Breast epithelium (tissue), 4 donors: Measurements from ENCODE around the gene PIP5K1B. TPM values are rescaled to one million over a fixed set of nuclear protein-coding genes. Genes with fewer than 3 reads are reported as not detected.

Experiments
- DNase-seq, 2 donors: peaks; one replicate each; pipeline ENCODE4 v3.0.0-alpha.2; 2019; ENCODE audit warnings: low spot score in 2 of 2
- H3K27ac ChIP-seq, 2 donors: fragments of 200-600 bp; sonication (generic) in 1 of 2; one replicate each; pipeline ENCODE4 v1.5.1; 2016 to 2019; ENCODE audit warnings: mild to moderate bottlenecking in 1 of 2
- H3K27me3 ChIP-seq, 2 donors: fragments of 200-600 bp; sonication (generic) in 1 of 2; one replicate each; pipeline versions ENCODE4 v1.5.1 to v1.6.0; 2017 to 2019; ENCODE audit warnings: control low read depth in 1 of 2, mild to moderate bottlenecking in 1 of 2
- H3K36me3 ChIP-seq: fragments of 200-600 bp; one replicate; pipeline ENCODE4 v1.5.1; 2019
- H3K4me1 ChIP-seq, 2 donors: fragments of 200-600 bp; sonication (generic); one replicate each; pipeline ENCODE4 v1.5.1; 2016 to 2019; ENCODE audit warnings: control low read depth in 1 of 2
- H3K4me3 ChIP-seq, 3 donors: fragments of 200-600 bp; sonication (generic); 1 replicate in 2 of 3; 2 replicates in 1 of 3; pipeline ENCODE4 v1.5.1; 2016 to 2019; ENCODE audit warnings: mild to moderate bottlenecking in 3 of 3, moderate library complexity in 2 of 3
- H3K9me3 ChIP-seq, 2 donors: fragments of 200-600 bp; sonication (generic) in 1 of 2; one replicate each; pipeline ENCODE4 v1.5.1; 2016 to 2019; ENCODE audit warnings: control low read depth in 1 of 2
- CTCF ChIP-seq, 3 donors: fragments of 450-650 bp; IDR thresholded peaks; one replicate each; pipeline ENCODE4 v1.5.1; 2016 to 2017; ENCODE audit warnings: antibody characterized with exemption in 3 of 3, mild to moderate bottlenecking in 3 of 3, moderate library complexity in 3 of 3
- POLR2A ChIP-seq: fragments of 450-650 bp; IDR thresholded peaks from one replicate; pipeline ENCODE4 v1.6.1; 2016; ENCODE audit warnings: antibody characterized with exemption, mild to moderate bottlenecking, moderate library complexity
- POLR2AphosphoS5 ChIP-seq, 3 donors: sonication (generic); formaldehyde crosslinking; IDR thresholded peaks; one replicate each; pipeline ENCODE4 v1.6.1; 2017; ENCODE audit warnings: antibody characterized with exemption in 3 of 3
- intact Hi-C: fragments of 100-400 bp; cut with DNase I; formaldehyde crosslinking; loops from one replicate; pipeline ENCODE4 v1.15.1; 2023; ENCODE audit warnings: low total_unique reads
- total RNA-seq, 3 donors: library from RNA; depleted of rRNA; stranded (reverse); fragments of >200 nt; gene quantifications; one replicate each; pipeline ENCODE4 v1.1.0, GENCODE V29; 2016

The PIP5K1B gene
- total RNA-seq, 3 donors from 2014 or later: 0.80 to 11.1 (median 9.8) TPM

GRCh38 chr9:68780380-68780712 is 75.3 kb downstream of the PIP5K1B start:
- DNase-seq: no peak
- Histone ChIP-seq H3K27me3 (no peaks in the 10 kb centered on the region), H3K36me3 (no peaks in the 10 kb centered on the region), H3K4me3 (peak overlapping the region; percentile 69 to 91 (median 73)), H3K9me3 (no peaks in the 10 kb centered on the region), H3K27ac (peak overlapping the region; percentile 94 to 96), H3K4me1 (peaks cover 0 to 6% of the 10 kb centered on the region in 2 donors)
- TF ChIP-seq POLR2AphosphoS5 (IDR thresholded peaks at IDR 0.05): no peak
- no peak for TF ChIP-seq CTCF (IDR thresholded peaks at IDR 0.05)
- TF ChIP-seq POLR2A: no peak
- intact Hi-C loops: no loop called here

- TF ChIP-seq POLR2A: no peak
- TF ChIP-seq CTCF (IDR thresholded peaks at IDR 0.05): no peak
- no peak for TF ChIP-seq POLR2AphosphoS5 (IDR thresholded peaks at IDR 0.05)
- DNase-seq: no peak
- Histone ChIP-seq H3K9me3 (no peaks in the 10 kb centered on the region), H3K27me3 (no peaks in the 10 kb centered on the region), H3K4me3 (peak overlapping the region; percentile 69 to 91 (median 73)), H3K27ac (peak overlapping the region; percentile 94 to 96), H3K4me1 (peaks cover 0 to 10% of the 10 kb centered on the region in 2 donors), H3K36me3 (no peaks in the 10 kb centered on the region)
- intact Hi-C loops: no loop called here
Measured at GRCh38 chr9:68780720-68781119, 75.7 kb downstream of the PIP5K1B start.

- Histone ChIP-seq H3K4me1 (peaks cover 0 to 11% of the 10 kb centered on the region in 2 donors), H3K27ac (no peak overlapping the region), H3K4me3 (peak overlapping the region in 2 of 3 donors; percentile 41 to 73), H3K36me3 (no peaks in the 10 kb centered on the region), H3K9me3 (no peaks in the 10 kb centered on the region), H3K27me3 (no peaks in the 10 kb centered on the region)
- intact Hi-C loops: loop anchor here (2.0 kb wide), 1 partner anchor 55 kb away; no protein-coding TSS in a partner anchor
- no peak for DNase-seq
- no peak for TF ChIP-seq CTCF (IDR thresholded peaks at IDR 0.05)
- no peak for TF ChIP-seq POLR2A
- TF ChIP-seq POLR2AphosphoS5 (IDR thresholded peaks at IDR 0.05): no peak
Measured at GRCh38 chr9:68781928-68782327, 76.9 kb downstream of the PIP5K1B start.

- TF ChIP-seq POLR2A: no peak
- no peak for TF ChIP-seq CTCF (IDR thresholded peaks at IDR 0.05)
- no peak for TF ChIP-seq POLR2AphosphoS5 (IDR thresholded peaks at IDR 0.05)
- Histone ChIP-seq H3K4me3 (peak overlapping the region in 2 of 3 donors; percentile 17 to 73), H3K36me3 (no peaks in the 10 kb centered on the region), H3K4me1 (peaks cover 0 to 11% of the 10 kb centered on the region in 2 donors), H3K9me3 (no peaks in the 10 kb centered on the region), H3K27ac (no peak overlapping the region), H3K27me3 (no peaks in the 10 kb centered on the region)
- no peak for DNase-seq
- intact Hi-C loops: loop anchor here (2.0 kb wide), 1 partner anchor 54 kb away; no protein-coding TSS in a partner anchor
Measured at GRCh38 chr9:68782546-68782945, 77.5 kb downstream of the PIP5K1B start.

- Histone ChIP-seq H3K9me3 (no peaks in the 10 kb centered on the region), H3K36me3 (no peaks in the 10 kb centered on the region), H3K27ac (no peak overlapping the region), H3K4me1 (peaks cover 0 to 11% of the 10 kb centered on the region in 2 donors), H3K4me3 (no peak overlapping the region), H3K27me3 (no peaks in the 10 kb centered on the region)
- intact Hi-C loops: no loop called here
- no peak for DNase-seq
- no peak for TF ChIP-seq POLR2AphosphoS5 (IDR thresholded peaks at IDR 0.05)
- TF ChIP-seq CTCF (IDR thresholded peaks at IDR 0.05): no peak
- TF ChIP-seq POLR2A: no peak
Measured at GRCh38 chr9:68785965-68786364, 80.9 kb downstream of the PIP5K1B start.
